T-cell (primary cell): ENCODE data around the gene CEP112. TPM values are rescaled to one million over a fixed set of nuclear protein-coding genes. Genes with fewer than 3 reads are reported as not detected.

ENCODE experiments used
- ATAC-seq, 4 experiments: fragments of 200-7000 bp in 3 of 4; fragments of 150-1000 bp in 1 of 4; cut with Tn5 transposase; replicated peaks in 1 of 4; 1 replicate in 3 of 4; 2 replicates in 1 of 4; pipeline ENCODE4 v1.10.0; 2021; ENCODE audit warnings: moderate library complexity in 3 of 4, mild to moderate bottlenecking in 2 of 4, moderate number of reproducible peaks in 1 of 4
- CTCF ChIA-PET, 2 donors: fragments of 300-600 bp; sonication (Branson Sonifier 250); formaldehyde crosslinking; loops; one replicate each; lab custom pipeline; 2022; ENCODE audit warnings: antibody characterized with exemption in 2 of 2; lab: Charles Lee
- POLR2A ChIA-PET, 2 donors: fragments of 300-600 bp; sonication (Branson Sonifier 250); formaldehyde crosslinking; loops; one replicate each; lab custom pipeline; 2022; ENCODE audit warnings: antibody characterized with exemption in 2 of 2; lab: Charles Lee
- DNase-seq, 35 experiments: peaks; one replicate each; pipeline versions ENCODE4 v3.0.0 to v3.0.0-alpha.2; 2013 to 2023
- H3K27ac ChIP-seq: one replicate; pipeline ENCODE4 v1.5.1; 2013; ENCODE audit warnings: low read length
- H3K27me3 ChIP-seq, 2 experiments: replicated peaks in 1 of 2; 1 replicate in 1 of 2; 2 replicates in 1 of 2; pipeline versions ENCODE4 v1.6.1 to v1.7.0; 2013; ENCODE audit warnings: low read length in 1 of 2, mixed read lengths in 1 of 2; ENCODE audit not compliant: control insufficient read depth in 2 of 2, insufficient read depth in 2 of 2; ENCODE audit errors: extremely low read depth in 1 of 2
- H3K36me3 ChIP-seq, 2 donors: 1 replicate in 1 of 2; 2 replicates in 1 of 2; pipeline versions ENCODE4 v1.6.1 to v1.7.0; 2013; ENCODE audit warnings: low read length in 1 of 2; ENCODE audit not compliant: control insufficient read depth in 2 of 2, insufficient read depth in 1 of 2; ENCODE audit errors: extremely low read depth in 1 of 2
- H3K4me1 ChIP-seq, 2 experiments: 1 replicate in 1 of 2; 2 replicates in 1 of 2; pipeline versions ENCODE4 v1.6.1 to v1.7.0; 2013; ENCODE audit warnings: low read length in 2 of 2, mixed read lengths in 1 of 2; ENCODE audit not compliant: insufficient read depth in 2 of 2, control insufficient read depth in 1 of 2; ENCODE audit errors: extremely low read depth in 1 of 2
- H3K4me3 ChIP-seq, 2 donors: 1 replicate in 1 of 2; 2 replicates in 1 of 2; pipeline versions ENCODE4 v1.5.1 to v1.7.0; 2013; ENCODE audit warnings: mild to moderate bottlenecking in 2 of 2, low read length in 1 of 2, moderate library complexity in 1 of 2; ENCODE audit not compliant: control insufficient read depth in 1 of 2; ENCODE audit errors: extremely low read depth in 1 of 2
- H3K9me3 ChIP-seq: 2 replicates; pipeline ENCODE4 v1.7.0; 2013
- H3K27ac Mint-ChIP-seq, 2 donors: one replicate each; pipeline ENCODE4 v1.8.0; 2020 to 2021; ENCODE audit warnings: mild to moderate bottlenecking in 2 of 2, mixed read lengths in 2 of 2
- H3K27me3 Mint-ChIP-seq, 2 donors: one replicate each; pipeline ENCODE4 v1.8.0; 2021 to 2022; ENCODE audit warnings: mixed read lengths in 2 of 2
- H3K36me3 Mint-ChIP-seq: one replicate; pipeline ENCODE4 v1.8.0; 2021; ENCODE audit warnings: mixed read lengths
- H3K4me1 Mint-ChIP-seq, 3 donors: one replicate each; pipeline ENCODE4 v1.8.0; 2020 to 2022; ENCODE audit warnings: mixed read lengths in 3 of 3, mild to moderate bottlenecking in 1 of 3
- H3K4me3 Mint-ChIP-seq, 3 donors: one replicate each; pipeline ENCODE4 v1.8.0; 2020 to 2022; ENCODE audit warnings: mild to moderate bottlenecking in 3 of 3, mixed read lengths in 3 of 3, moderate library complexity in 3 of 3
- H3K9me3 Mint-ChIP-seq, 3 donors: one replicate each; pipeline ENCODE4 v1.8.0; 2020 to 2022; ENCODE audit warnings: mixed read lengths in 3 of 3
- WGBS: methylation state at CpG from one replicate; pipeline ENCODE4 v1.1.5; 2013; ENCODE audit warnings: missing lambda C conversion rate; ENCODE audit not compliant: insufficient coverage; 5-methylcytosine and 5-hydroxymethylcytosine counted together
- total RNA-seq, 35 experiments: library from RNA in 6 of 35; stranded (reverse) in 6 of 35; fragments of 120-200 nt in 1 of 35; gene quantifications; one replicate each; pipeline versions ENCODE4 v1.2.1 to v1.2.4 and lab custom pipeline; 2013 to 2026

Gene CEP112
- total RNA-seq, 5 donors from 2014 or later (not counting 1 experiment from before 2014, with no cell fraction given), result 2.4 to 4.9 (median 4.5) TPM

DNA sequence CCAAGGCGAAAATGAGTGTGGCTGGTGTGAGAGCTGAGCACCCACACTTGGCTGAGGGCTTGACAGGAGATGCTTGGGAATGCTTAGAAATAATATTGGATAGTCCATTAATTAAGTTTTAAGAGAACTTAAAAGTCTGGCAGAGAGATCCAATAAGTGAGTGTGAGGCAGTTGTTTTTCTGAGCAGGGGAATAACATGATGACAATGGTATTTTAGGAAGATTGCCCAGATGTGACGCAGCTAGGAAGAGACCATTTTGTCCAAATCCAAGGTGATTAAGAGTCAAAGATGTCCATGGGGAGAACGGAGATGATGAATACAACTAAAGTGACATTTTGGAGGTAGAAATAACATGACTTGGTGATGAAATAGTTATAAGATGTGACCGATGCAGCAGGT is 527.7 kb downstream of the CEP112 start:
- Histone ChIP-seq H3K4me1 (no peaks in the 10 kb centered on the region), H3K36me3 (no peaks in the 10 kb centered on the region), H3K27ac (no peak overlapping the region), H3K9me3 (no peaks in the 10 kb centered on the region), H3K27me3 (no peaks in the 10 kb centered on the region), H3K4me3 (no peak overlapping the region)
- Mint-ChIP-seq H3K27me3 (no peaks in the 10 kb centered on the region), H3K27ac (no peak overlapping the region), H3K36me3 (no peaks in the 10 kb centered on the region), H3K4me1 (peaks cover 0 to 7% (median 0%) of the 10 kb centered on the region in 3 donors), H3K4me3 (no peak overlapping the region), H3K9me3 (peaks cover 0 to 3% (median 3%) of the 10 kb centered on the region in 3 donors)
- 85% methylated on average over 3 of the region's 4 CpGs for WGBS
- ChIA-PET POLR2A (no interaction called here), CTCF (no interaction called here)
- ATAC-seq (no peak), DNase-seq (no peak)

DNA sequence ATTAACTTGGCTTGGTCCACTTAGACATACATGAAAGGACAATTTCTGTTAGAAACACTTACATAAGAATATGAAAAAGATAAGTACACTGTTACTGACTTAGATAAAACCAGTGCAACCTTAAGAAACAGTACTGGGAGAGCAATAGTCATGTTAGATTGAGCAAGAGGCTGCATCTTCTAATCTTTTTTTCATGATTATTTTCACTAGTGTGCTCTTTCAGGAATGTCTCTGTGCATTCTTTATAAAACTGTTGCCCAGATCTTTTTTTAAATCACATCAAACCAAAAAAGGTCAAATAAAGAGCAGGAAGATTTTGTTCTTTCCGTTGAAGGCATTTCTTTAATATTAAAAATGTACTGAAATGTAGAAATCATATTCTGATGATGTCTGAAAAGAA is 529.7 kb downstream of the CEP112 start:
- Histone ChIP-seq H3K4me3 (no peak overlapping the region), H3K27ac (no peak overlapping the region), H3K4me1 (no peaks in the 10 kb centered on the region), H3K27me3 (no peaks in the 10 kb centered on the region), H3K36me3 (no peaks in the 10 kb centered on the region), H3K9me3 (no peaks in the 10 kb centered on the region)
- ChIA-PET CTCF (no interaction called here), POLR2A (no interaction called here)
- Mint-ChIP-seq H3K9me3 (peaks cover 0 to 3% (median 3%) of the 10 kb centered on the region in 3 donors), H3K27ac (no peak overlapping the region), H3K27me3 (no peaks in the 10 kb centered on the region), H3K4me3 (no peak overlapping the region), H3K36me3 (no peaks in the 10 kb centered on the region), H3K4me1 (peaks cover 0 to 7% (median 0%) of the 10 kb centered on the region in 3 donors)
- WGBS, result no CpG with 5 or more reads among the region's 1 CpG
- no peak for ATAC-seq
- DNase-seq, result no peak

DNA sequence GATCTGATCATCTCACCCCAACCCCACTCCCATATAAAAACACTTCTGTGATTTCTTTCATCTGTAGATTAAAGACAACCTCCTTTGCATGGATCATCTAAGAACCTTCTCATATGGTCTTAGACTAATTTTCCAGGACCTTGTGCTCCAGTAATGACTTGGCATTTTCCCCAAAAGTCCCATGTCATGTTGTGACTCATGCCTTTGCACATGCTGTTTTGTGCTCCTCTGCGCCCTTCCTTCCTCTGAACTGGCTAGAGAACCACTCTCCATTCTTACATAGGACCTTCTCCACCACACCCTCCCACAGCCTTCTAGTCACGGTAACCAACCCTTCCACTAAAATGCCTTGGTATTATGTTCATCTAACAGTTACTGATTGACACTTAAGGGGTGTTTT is 531.0 kb downstream of the CEP112 start:
- ChIA-PET CTCF (no interaction called here), POLR2A (no interaction called here)
- no peaks in the 10 kb centered on the region for H3K4me1 ChIP-seq
- Mint-ChIP-seq H3K27ac (no peak overlapping the region), H3K4me1 (peaks cover 0 to 7% (median 3%) of the 10 kb centered on the region in 3 donors), H3K27me3 (no peaks in the 10 kb centered on the region), H3K9me3 (peaks cover 0 to 3% (median 3%) of the 10 kb centered on the region in 3 donors), H3K36me3 (no peaks in the 10 kb centered on the region), H3K4me3 (no peak overlapping the region)
- DNase-seq (no peak), ATAC-seq (no peak)
- no CpG with 5 or more reads among the region's 2 CpGs for WGBS
- H3K4me3 ChIP-seq, result no peak overlapping the region
- H3K27ac ChIP-seq, result no peak overlapping the region
- H3K9me3 ChIP-seq, result no peaks in the 10 kb centered on the region
- no peaks in the 10 kb centered on the region for H3K36me3 ChIP-seq
- no peaks in the 10 kb centered on the region for H3K27me3 ChIP-seq

DNA sequence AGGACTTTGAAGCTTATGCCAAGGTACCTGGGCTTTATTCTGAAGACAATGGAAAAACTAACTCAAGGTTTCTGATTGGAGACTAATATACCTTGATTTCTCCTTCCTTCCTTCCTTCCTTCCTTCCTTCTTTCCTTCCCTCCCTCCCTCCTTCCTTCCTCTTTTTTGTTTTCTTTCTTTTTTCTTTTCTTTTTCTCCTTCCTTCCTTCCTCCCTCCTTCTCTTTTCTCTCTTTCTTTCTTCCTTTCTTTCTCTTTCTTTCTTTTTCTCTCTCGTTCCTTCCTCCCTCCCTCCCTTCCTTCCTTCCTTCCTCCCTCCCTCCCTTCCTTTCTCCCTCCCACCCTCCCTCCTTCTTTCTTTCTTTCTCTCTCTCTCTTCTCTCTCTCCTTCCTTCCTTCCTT is 531.9 kb downstream of the CEP112 start:
- POLR2A ChIA-PET, result no interaction called here
- H3K9me3 Mint-ChIP-seq, result peaks cover 0 to 3% (median 3%) of the 10 kb centered on the region in 3 donors
- WGBS, result 57% methylated on average over 1 of the region's 1 CpG

DNA sequence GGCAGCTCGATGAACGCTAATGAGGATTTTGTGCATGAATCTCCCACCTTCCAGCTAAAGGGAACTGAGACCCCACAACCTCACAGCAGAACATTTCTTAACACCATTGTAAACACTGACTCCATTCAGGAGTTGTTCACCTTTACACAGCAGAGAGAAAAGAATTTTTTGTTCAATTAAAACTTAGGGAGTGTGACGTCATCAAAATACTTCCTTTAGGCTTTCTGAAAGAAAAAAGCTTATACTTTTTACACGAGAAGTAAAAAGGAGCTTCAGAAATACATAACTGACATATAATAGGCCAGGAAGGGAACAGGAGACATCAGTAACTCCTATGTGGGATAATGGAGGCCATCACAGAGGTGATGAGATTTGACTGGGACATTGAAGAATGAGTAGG is 532.4 kb downstream of the CEP112 start:
- no peaks in the 10 kb centered on the region for H3K27me3 ChIP-seq
- no peaks in the 10 kb centered on the region for H3K4me1 ChIP-seq
- H3K9me3 Mint-ChIP-seq, result peaks cover 0 to 3% (median 3%) of the 10 kb centered on the region in 3 donors
- no CpG with 5 or more reads among the region's 4 CpGs for WGBS
- no peaks in the 10 kb centered on the region for H3K27me3 Mint-ChIP-seq
- H3K27ac Mint-ChIP-seq, result no peak overlapping the region
- H3K27ac ChIP-seq, result no peak overlapping the region
- CTCF ChIA-PET, result no interaction called here
- no peak overlapping the region for H3K4me3 Mint-ChIP-seq
- peaks cover 0 to 7% (median 3%) of the 10 kb centered on the region in 3 donors for H3K4me1 Mint-ChIP-seq
- H3K36me3 ChIP-seq, result no peaks in the 10 kb centered on the region
- no peak for ATAC-seq
- H3K36me3 Mint-ChIP-seq, result no peaks in the 10 kb centered on the region
- H3K4me3 ChIP-seq, result no peak overlapping the region
- no peak for DNase-seq
- H3K9me3 ChIP-seq, result no peaks in the 10 kb centered on the region
- POLR2A ChIA-PET, result no interaction called here

More for the DNA sequence above, 531.9 kb downstream of the CEP112 start:
- H3K4me1 Mint-ChIP-seq, result peaks cover 0 to 7% (median 3%) of the 10 kb centered on the region in 3 donors
- ATAC-seq (no peak), DNase-seq (no peak)
- Histone ChIP-seq H3K4me1 (no peaks in the 10 kb centered on the region), H3K4me3 (no peak overlapping the region), H3K9me3 (no peaks in the 10 kb centered on the region), H3K27ac (no peak overlapping the region), H3K27me3 (no peaks in the 10 kb centered on the region), H3K36me3 (no peaks in the 10 kb centered on the region)
- no peaks in the 10 kb centered on the region for H3K27me3 Mint-ChIP-seq
- CTCF ChIA-PET, result no interaction called here
- no peak overlapping the region for H3K4me3 Mint-ChIP-seq
- H3K36me3 Mint-ChIP-seq, result no peaks in the 10 kb centered on the region
- no peak overlapping the region for H3K27ac Mint-ChIP-seq

DNA sequence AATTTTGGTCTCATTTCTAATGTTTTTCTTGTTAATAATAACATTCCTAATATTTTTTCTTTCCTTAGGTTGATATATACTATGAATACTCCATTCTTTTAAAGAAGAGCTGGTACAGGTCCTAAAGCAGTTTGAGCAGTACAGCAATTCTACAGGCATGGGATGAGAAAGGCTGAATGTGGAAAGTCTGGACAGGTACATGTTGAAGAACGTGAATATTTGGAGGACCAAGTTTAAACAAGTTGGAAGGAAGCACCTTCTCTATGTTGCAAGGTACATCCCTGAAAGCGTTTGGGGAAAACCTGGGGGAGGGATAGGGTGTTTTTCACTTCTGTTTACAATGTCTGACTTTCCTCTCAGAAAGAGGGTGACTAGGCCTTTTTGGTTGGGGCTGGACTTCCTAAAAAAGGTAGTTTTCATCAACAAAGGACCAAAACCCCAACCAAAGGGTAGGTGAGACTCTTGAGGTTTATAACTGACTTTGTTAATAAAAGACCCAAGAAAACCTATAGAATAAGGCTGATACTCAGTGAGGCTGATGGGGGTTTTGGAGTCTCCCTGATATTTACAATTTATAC is 534.6 kb downstream of the CEP112 start:
- ChIA-PET CTCF (no interaction called here), POLR2A (no interaction called here)
- H3K27me3 Mint-ChIP-seq, result no peaks in the 10 kb centered on the region
- H3K4me3 Mint-ChIP-seq, result no peak overlapping the region
- DNase-seq (no peak), ATAC-seq (no peak)
- WGBS, result 50% methylated on average over 1 of the region's 2 CpGs
- H3K4me1 ChIP-seq, result no peaks in the 10 kb centered on the region
- no peaks in the 10 kb centered on the region for H3K36me3 Mint-ChIP-seq
- H3K27ac ChIP-seq, result no peak overlapping the region
- no peaks in the 10 kb centered on the region for H3K9me3 ChIP-seq
- no peaks in the 10 kb centered on the region for H3K36me3 ChIP-seq
- peaks cover 0 to 7% (median 3%) of the 10 kb centered on the region in 3 donors for H3K4me1 Mint-ChIP-seq
- peaks cover 0 to 3% (median 0%) of the 10 kb centered on the region in 3 donors for H3K9me3 Mint-ChIP-seq
- no peak overlapping the region for H3K27ac Mint-ChIP-seq
- no peak overlapping the region for H3K4me3 ChIP-seq
- no peaks in the 10 kb centered on the region for H3K27me3 ChIP-seq
